ENCODE measurements around the gene HHIPL1. TPM values are rescaled to one million over a fixed set of nuclear protein-coding genes. Genes with fewer than 3 reads are reported as not detected.

The HHIPL1 gene
- total RNA-seq, 3 donors from 2014 or later (not counting 1 experiment from before 2014, with no cell fraction given): not detected

DNA sequence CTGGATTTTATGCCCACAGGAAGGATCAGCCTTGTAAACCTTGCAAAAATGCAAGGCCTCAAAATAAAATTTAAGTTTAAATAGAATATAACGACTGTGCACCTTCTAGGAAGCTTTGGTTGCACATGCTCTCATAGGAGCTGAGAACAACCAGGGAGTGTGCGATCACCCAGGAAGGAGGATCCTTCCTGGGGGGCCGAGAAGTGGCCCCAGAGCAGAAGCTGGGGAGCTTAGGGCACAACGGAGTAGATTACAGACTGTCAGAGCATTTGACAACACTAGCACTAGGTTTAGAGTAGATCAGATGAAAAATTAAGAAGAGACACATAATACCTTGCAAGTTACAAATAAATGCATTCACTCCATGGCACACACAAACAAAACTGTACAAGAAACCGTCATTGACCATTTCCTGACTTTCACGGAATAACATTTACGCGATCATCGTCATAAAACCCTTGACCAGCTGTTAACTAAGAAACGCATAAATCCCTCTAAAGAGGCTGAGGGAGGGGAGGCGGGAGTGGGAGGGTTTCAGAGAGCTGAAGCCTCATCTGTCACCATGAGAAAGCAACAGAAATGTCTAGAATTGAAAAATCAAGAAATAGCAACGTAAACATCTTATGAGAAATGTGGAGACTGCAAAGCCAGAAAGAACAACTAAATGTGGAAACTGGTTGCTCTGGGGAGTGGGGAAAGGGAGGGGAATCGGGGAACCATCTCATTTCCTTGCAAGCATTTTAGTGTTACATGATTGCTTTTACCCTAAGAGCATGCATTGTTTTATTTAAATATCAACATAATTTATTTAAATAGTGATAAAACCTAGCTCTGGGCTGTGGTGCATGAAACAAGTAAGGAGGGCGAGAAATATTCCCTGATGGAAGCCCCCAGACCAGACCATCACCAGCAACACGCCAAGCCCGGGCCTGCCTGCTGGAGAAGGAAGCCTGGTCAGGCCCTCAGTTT, 27.8 kb upstream of the HHIPL1 start:
- 59% methylated on average over 15 of the region's 16 CpGs for WGBS (ENCODE audit: insufficient coverage)
- H3K4me1 Mint-ChIP-seq: no peaks in the 10 kb centered on the region
- Histone ChIP-seq H3K4me3 (ENCODE audit: low read length) (no peak overlapping the region), H3K27me3 (ENCODE audit: control insufficient read depth, insufficient read depth, low read length) (peaks cover 9% of the 10 kb centered on the region), H3K9me3 (ENCODE audit: control insufficient read depth, insufficient read depth, low read length) (no peaks in the 10 kb centered on the region), H3K4me1 (ENCODE audit: control insufficient read depth, insufficient read depth, low read length) (peaks cover 5% of the 10 kb centered on the region), H3K36me3 (ENCODE audit: control insufficient read depth, insufficient read depth, low read length) (no peaks in the 10 kb centered on the region), H3K27ac (ENCODE audit: low read length) (no peak overlapping the region)
- H3K4me3 Mint-ChIP-seq: no peak overlapping the region
- H3K9me3 Mint-ChIP-seq: no peaks in the 10 kb centered on the region
- no peak for ATAC-seq
- H3K36me3 Mint-ChIP-seq: no peaks in the 10 kb centered on the region
- peaks cover 11 to 17% of the 10 kb centered on the region in 2 donors for H3K27me3 Mint-ChIP-seq (ENCODE audit: low read depth in 2 of 2)
- intact Hi-C loops (cut with micrococcal nuclease): no loop called here
- TF ChIP-seq, protein P1, sequence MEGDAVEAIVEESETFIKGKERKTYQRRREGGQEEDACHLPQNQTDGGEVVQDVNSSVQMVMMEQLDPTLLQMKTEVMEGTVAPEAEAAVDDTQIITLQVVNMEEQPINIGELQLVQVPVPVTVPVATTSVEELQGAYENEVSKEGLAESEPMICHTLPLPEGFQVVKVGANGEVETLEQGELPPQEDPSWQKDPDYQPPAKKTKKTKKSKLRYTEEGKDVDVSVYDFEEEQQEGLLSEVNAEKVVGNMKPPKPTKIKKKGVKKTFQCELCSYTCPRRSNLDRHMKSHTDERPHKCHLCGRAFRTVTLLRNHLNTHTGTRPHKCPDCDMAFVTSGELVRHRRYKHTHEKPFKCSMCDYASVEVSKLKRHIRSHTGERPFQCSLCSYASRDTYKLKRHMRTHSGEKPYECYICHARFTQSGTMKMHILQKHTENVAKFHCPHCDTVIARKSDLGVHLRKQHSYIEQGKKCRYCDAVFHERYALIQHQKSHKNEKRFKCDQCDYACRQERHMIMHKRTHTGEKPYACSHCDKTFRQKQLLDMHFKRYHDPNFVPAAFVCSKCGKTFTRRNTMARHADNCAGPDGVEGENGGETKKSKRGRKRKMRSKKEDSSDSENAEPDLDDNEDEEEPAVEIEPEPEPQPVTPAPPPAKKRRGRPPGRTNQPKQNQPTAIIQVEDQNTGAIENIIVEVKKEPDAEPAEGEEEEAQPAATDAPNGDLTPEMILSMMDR (IDR thresholded peaks at IDR 0.05): no peak
- DNase-seq: no peak
- no peak overlapping the region for H3K27ac Mint-ChIP-seq

DNA sequence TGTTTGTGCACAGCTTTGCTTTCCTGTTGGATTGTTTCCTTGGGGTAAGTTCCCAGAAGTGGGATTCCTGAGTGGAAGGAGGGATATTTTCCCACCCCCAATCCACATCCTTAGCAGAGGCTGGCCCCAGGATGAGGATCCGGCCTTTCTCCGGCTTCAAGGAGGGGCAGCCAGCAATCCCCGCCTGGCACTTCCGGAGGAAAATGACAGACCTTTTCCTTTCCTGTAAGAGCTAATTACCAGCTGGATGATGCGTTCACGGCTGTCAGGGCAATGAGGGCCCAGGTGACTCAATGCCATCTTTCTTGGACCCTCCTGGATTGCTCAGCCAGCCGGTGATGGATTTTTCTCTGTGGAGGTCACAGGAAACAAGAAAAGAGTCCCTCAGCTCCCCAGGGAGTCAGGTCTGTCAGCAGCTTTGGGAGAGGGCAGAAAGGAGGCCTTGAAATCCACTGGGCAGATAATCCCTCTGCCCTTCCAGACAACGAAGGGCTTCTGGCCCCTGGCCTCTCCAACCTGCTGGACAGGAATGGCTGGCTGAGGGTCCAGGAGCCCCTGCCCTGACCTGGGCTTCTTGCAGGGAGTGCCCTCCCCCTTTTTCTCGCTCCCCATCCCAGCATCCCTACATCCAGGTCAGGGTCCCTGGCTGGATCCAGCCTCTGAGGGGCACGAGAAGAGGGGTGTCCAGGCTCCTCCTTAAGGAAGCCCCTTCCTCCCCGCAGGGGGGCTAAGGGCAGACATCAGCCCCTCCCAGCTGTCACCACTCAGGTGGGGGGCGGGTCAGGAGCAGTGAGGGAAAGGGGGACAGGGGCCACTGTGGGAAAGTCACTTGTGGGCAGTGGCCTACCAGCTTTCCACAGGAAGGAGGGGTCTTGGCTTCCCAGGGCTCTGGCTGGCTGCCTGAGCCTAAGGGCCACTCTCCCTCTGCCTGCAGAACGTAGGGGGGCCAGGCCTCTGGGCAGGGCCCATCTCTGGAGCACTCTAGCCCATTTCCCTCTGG, 24.8 kb upstream of the HHIPL1 start:
- ATAC-seq: no peak
- Mint-ChIP-seq H3K4me1 (no peaks in the 10 kb centered on the region), H3K9me3 (no peaks in the 10 kb centered on the region), H3K4me3 (no peak overlapping the region), H3K36me3 (no peaks in the 10 kb centered on the region), H3K27me3 (ENCODE audit: low read depth in 2 of 2) (peaks cover 11 to 12% of the 10 kb centered on the region in 2 donors), H3K27ac (no peak overlapping the region)
- no peaks in the 10 kb centered on the region for H3K9me3 ChIP-seq (ENCODE audit: control insufficient read depth, insufficient read depth, low read length)
- peaks cover 9% of the 10 kb centered on the region for H3K27me3 ChIP-seq (ENCODE audit: control insufficient read depth, insufficient read depth, low read length)
- H3K27ac ChIP-seq (ENCODE audit: low read length): no peak overlapping the region
- H3K36me3 ChIP-seq (ENCODE audit: control insufficient read depth, insufficient read depth, low read length): no peaks in the 10 kb centered on the region
- WGBS (ENCODE audit: insufficient coverage): 41% methylated on average over 13 of the region's 13 CpGs
- no peak overlapping the region for H3K4me3 ChIP-seq (ENCODE audit: low read length)
- intact Hi-C loops (cut with micrococcal nuclease): no loop called here
- TF ChIP-seq, protein P1 (IDR thresholded peaks at IDR 0.05): no peak
- no peak for DNase-seq
- peaks cover 5% of the 10 kb centered on the region for H3K4me1 ChIP-seq (ENCODE audit: control insufficient read depth, insufficient read depth, low read length)

DNA sequence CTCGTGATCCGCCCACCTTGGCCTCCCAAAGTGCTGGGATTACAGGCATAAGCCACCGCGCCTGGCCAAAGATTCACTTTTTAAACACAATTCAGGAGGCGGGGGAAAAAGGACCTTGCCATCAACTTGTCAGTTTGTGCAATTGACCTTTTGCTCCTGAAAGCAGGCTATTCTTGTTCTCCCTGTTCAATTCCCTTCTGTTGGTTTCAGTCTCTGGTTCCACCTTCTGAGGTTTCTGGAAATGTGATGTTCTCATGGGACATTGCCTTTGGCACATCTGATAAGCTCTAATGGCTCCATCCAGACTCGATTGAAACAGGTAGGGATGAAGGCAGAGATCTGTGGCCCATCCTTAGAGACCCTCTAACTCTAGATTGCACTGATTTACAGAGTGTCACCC, 23.0 kb upstream of the HHIPL1 start:
- no peak overlapping the region for H3K4me3 Mint-ChIP-seq
- Histone ChIP-seq H3K4me3 (ENCODE audit: low read length) (no peak overlapping the region), H3K27ac (ENCODE audit: low read length) (no peak overlapping the region), H3K36me3 (ENCODE audit: control insufficient read depth, insufficient read depth, low read length) (no peaks in the 10 kb centered on the region), H3K27me3 (ENCODE audit: control insufficient read depth, insufficient read depth, low read length) (peaks cover 9% of the 10 kb centered on the region), H3K9me3 (ENCODE audit: control insufficient read depth, insufficient read depth, low read length) (no peaks in the 10 kb centered on the region), H3K4me1 (ENCODE audit: control insufficient read depth, insufficient read depth, low read length) (peaks cover 5% of the 10 kb centered on the region)
- intact Hi-C loops (cut with micrococcal nuclease): no loop called here
- H3K27me3 Mint-ChIP-seq (ENCODE audit: low read depth in 2 of 2): peaks cover 0 to 3% of the 10 kb centered on the region in 2 donors
- no peaks in the 10 kb centered on the region for H3K36me3 Mint-ChIP-seq
- no peaks in the 10 kb centered on the region for H3K4me1 Mint-ChIP-seq
- TF ChIP-seq, protein P1 (IDR thresholded peaks at IDR 0.05): no peak
- no peak overlapping the region for H3K27ac Mint-ChIP-seq
- H3K9me3 Mint-ChIP-seq: no peaks in the 10 kb centered on the region
- 87% methylated on average over 6 of the region's 6 CpGs for WGBS (ENCODE audit: insufficient coverage)
- DNase-seq: no peak
- ATAC-seq: no peak

All from natural killer cell (primary cell).